ENCODE measurements around the gene C15orf39. TPM values are rescaled to one million over a fixed set of nuclear protein-coding genes. Genes with fewer than 3 reads are reported as not detected.
A peak's percentile ranks its signal among the peaks of the same experiment; 100 is the strongest.

The C15orf39 gene
- total and polyA plus RNA-seq, 2 of the 13 experiments (the other 11 are each of a cell fraction or from before 2014, with no cell fraction given) = 6.2 to 13.5 TPM

DNA sequence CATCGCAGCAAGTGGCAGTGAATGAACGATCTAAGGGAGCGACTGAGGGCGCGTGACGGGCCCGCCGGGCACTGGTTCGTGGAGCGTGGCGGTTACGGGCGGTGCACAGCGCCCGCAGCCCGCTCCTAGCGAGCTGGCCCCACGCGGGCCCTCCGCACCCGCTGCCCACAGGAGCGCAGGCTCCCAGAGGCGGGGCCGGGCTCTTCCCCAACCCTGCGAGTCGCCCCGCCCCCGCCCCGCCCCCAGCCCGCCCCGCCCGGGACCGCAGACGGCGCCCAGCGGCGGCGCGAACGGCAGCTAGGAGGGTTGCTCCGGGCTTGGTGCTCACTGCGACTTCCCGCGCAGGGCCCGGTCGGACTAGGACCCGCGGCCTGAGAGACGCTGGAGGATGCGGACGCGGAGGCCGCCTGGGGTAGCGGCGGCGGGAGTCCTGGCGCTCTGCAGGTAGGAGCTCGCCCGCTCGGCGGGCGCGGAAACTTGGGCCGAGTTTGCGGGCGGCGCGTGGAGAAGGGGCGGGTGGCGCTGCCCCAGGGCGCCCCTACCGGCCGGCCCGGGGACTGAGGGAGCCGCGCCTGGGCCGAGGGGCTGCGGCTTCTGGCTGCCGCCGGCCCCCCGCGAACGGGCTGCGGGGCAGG, at the start of gene C15orf39 (continued):
- TF ChIP-seq PRMT3 (CRISPR knock-in tag; IDR thresholded peaks at IDR 0.05; ENCODE audit: borderline replicate concordance, low read depth) (peak; percentile 96), ZNF710 (CRISPR knock-in tag; IDR thresholded peaks at IDR 0.05; ENCODE audit: borderline replicate concordance) (0 out of 2 replicates have a peak, but pooled peaks have one; percentile 12), ASH2L (IDR thresholded peaks at IDR 0.05; ENCODE audit: insufficient read length, low read depth, low read length) (peak; percentile 58), NR1H2 (CRISPR knock-in tag; IDR thresholded peaks at IDR 0.05; ENCODE audit: borderline replicate concordance, low read depth) (no peak), ETV6 (CRISPR knock-in tag; conservative IDR thresholded peaks at IDR 0.05) (0 out of 2 replicates have a peak, but pooled peaks have one; percentile 68), NFKB2 (CRISPR knock-in tag; IDR thresholded peaks at IDR 0.05; ENCODE audit: borderline replicate concordance) (0 out of 2 replicates have a peak, but pooled peaks have one; percentile 32), ATF4 (CRISPR knock-in tag; IDR thresholded peaks at IDR 0.05) (peak in 1 of 2 experiments; percentile 69; a peak in 1 of 4 replicates), EP300 (IDR thresholded peaks at IDR 0.05; ENCODE audit: low read depth in 2 of 2, low read length in 2 of 2) (no peak), EP300 (CRISPR knock-in tag; IDR thresholded peaks at IDR 0.05; ENCODE audit: borderline replicate concordance) (no peak), EED (CRISPR knock-in tag; IDR thresholded peaks at IDR 0.05) (no peak), RAD21 (CRISPR knock-in tag; IDR thresholded peaks at IDR 0.05) (peak; percentile 85), NR2C2 (CRISPR knock-in tag; IDR thresholded peaks at IDR 0.05; ENCODE audit: borderline replicate concordance) (no peak), ISX (CRISPR knock-in tag; conservative IDR thresholded peaks at IDR 0.05) (peak; percentile 86; the same call in 1 of the 2 replicates), ATF1 (CRISPR knock-in tag; IDR thresholded peaks at IDR 0.05) (no peak), ZNF513 (CRISPR knock-in tag; conservative IDR thresholded peaks at IDR 0.05) (no peak)
- TF ChIP-seq, protein P1, sequence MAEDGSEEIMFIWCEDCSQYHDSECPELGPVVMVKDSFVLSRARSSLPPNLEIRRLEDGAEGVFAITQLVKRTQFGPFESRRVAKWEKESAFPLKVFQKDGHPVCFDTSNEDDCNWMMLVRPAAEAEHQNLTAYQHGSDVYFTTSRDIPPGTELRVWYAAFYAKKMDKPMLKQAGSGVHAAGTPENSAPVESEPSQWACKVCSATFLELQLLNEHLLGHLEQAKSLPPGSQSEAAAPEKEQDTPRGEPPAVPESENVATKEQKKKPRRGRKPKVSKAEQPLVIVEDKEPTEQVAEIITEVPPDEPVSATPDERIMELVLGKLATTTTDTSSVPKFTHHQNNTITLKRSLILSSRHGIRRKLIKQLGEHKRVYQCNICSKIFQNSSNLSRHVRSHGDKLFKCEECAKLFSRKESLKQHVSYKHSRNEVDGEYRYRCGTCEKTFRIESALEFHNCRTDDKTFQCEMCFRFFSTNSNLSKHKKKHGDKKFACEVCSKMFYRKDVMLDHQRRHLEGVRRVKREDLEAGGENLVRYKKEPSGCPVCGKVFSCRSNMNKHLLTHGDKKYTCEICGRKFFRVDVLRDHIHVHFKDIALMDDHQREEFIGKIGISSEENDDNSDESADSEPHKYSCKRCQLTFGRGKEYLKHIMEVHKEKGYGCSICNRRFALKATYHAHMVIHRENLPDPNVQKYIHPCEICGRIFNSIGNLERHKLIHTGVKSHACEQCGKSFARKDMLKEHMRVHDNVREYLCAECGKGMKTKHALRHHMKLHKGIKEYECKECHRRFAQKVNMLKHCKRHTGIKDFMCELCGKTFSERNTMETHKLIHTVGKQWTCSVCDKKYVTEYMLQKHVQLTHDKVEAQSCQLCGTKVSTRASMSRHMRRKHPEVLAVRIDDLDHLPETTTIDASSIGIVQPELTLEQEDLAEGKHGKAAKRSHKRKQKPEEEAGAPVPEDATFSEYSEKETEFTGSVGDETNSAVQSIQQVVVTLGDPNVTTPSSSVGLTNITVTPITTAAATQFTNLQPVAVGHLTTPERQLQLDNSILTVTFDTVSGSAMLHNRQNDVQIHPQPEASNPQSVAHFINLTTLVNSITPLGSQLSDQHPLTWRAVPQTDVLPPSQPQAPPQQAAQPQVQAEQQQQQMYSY (CRISPR knock-in tag; IDR thresholded peaks at IDR 0.05) = no peak; the same call in 1 of the 2 replicates
- TF ChIP-seq, protein P2, sequence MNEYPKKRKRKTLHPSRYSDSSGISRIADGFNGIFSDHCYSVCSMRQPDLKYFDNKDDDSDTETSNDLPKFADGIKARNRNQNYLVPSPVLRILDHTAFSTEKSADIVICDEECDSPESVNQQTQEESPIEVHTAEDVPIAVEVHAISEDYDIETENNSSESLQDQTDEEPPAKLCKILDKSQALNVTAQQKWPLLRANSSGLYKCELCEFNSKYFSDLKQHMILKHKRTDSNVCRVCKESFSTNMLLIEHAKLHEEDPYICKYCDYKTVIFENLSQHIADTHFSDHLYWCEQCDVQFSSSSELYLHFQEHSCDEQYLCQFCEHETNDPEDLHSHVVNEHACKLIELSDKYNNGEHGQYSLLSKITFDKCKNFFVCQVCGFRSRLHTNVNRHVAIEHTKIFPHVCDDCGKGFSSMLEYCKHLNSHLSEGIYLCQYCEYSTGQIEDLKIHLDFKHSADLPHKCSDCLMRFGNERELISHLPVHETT (CRISPR knock-in tag; conservative IDR thresholded peaks at IDR 0.05) = 0 out of 2 replicates have a peak, but pooled peaks have one; percentile 28

Measured in HepG2 (cell line).